Smooth muscle cell (in vitro differentiated cells): ENCODE data around the gene SLC15A2. TPM values are rescaled to one million over a fixed set of nuclear protein-coding genes. Genes with fewer than 3 reads are reported as not detected.
"Not testable (repeated sequence)": the region's sequence is repeated elsewhere in the genome, so short reads cannot be mapped to it uniquely, and the experiment has no call there.

Experiments used
- DNase-seq: peaks from one replicate; lab custom pipeline; 2025; ENCODE audit not compliant: unreplicated experiment; lab: John Stamatoyannopoulos, UW
- H2AFZ ChIP-seq: fragments of 200-600 bp; sonication (generic); 2 replicates; pipeline ENCODE4 v1.6.0; 2016; ENCODE audit warnings: antibody characterized with exemption, low read depth, mild to moderate bottlenecking
- H3F3A ChIP-seq: fragments of 200-600 bp; sonication (generic); 2 replicates; pipeline ENCODE4 v1.6.0; 2017; ENCODE audit warnings: antibody characterized with exemption, low read depth
- H3K27ac ChIP-seq: fragments of 200-600 bp; sonication (generic); 2 replicates; pipeline ENCODE4 v1.5.1; 2016; ENCODE audit warnings: low read depth, mild to moderate bottlenecking
- H3K27me3 ChIP-seq: fragments of 200-600 bp; sonication (generic); 2 replicates; pipeline ENCODE4 v1.6.1; 2016; ENCODE audit warnings: low read depth, mild to moderate bottlenecking
- H3K36me3 ChIP-seq: fragments of 200-600 bp; sonication (generic); 2 replicates; pipeline ENCODE4 v1.5.1; 2016; ENCODE audit warnings: low read depth
- H3K4me1 ChIP-seq: fragments of 200-600 bp; sonication (generic); 2 replicates; pipeline ENCODE4 v1.5.1; 2016; ENCODE audit warnings: low read depth
- H3K4me2 ChIP-seq: fragments of 200-600 bp; sonication (generic); 2 replicates; pipeline ENCODE4 v1.6.0; 2016; ENCODE audit warnings: mild to moderate bottlenecking
- H3K4me3 ChIP-seq: fragments of 200-600 bp; sonication (generic); 2 replicates; pipeline ENCODE4 v1.5.1; 2016; ENCODE audit warnings: mild to moderate bottlenecking
- H3K79me2 ChIP-seq: fragments of 200-600 bp; sonication (generic); 2 replicates; pipeline ENCODE4 v1.6.0; 2016; ENCODE audit warnings: low read depth, mild to moderate bottlenecking
- H3K9ac ChIP-seq: fragments of 200-600 bp; sonication (generic); 2 replicates; pipeline ENCODE4 v1.6.0; 2016; ENCODE audit warnings: low read depth
- H3K9me3 ChIP-seq: fragments of 200-600 bp; sonication (generic); replicated peaks from 2 replicates; pipeline ENCODE4 v1.5.1; 2016; ENCODE audit warnings: low read depth
- H4K20me1 ChIP-seq: fragments of 200-600 bp; sonication (generic); 2 replicates; pipeline ENCODE4 v1.6.0; 2016; ENCODE audit warnings: low read depth
- WGBS: methylation state at CpG from one replicate; pipeline ENCODE4 v1.1.7; 2016; ENCODE audit warnings: low lambda C conversion rate; 5-methylcytosine and 5-hydroxymethylcytosine counted together
- polyA plus RNA-seq: library from polyadenylated mRNA; unstranded; fragments of >200 nt; fragmentation: Nextera tagmentation; extraction: Ambion mirVana; gene quantifications from 2 replicates; pipeline ENCODE4 v1.2.1, GENCODE V29; 2016
- total RNA-seq: library from RNA; depleted of rRNA; stranded (reverse); fragments of >200 nt; gene quantifications from 2 replicates; pipeline ENCODE4 v1.2.3, GENCODE V29; 2014
- TF ChIP-seq, protein P1 (sequence below): fragments of 200-600 bp; sonication (generic); IDR thresholded peaks from 2 replicates; pipeline ENCODE4 v1.5.1; 2017; ENCODE audit warnings: borderline replicate concordance, mild to moderate bottlenecking, antibody characterized with exemption; ENCODE audit not compliant: insufficient read depth, poor library complexity, severe bottlenecking

The SLC15A2 gene
- total RNA-seq, result 0.36 and 1.5 TPM in 2 replicates
- polyA plus RNA-seq, result 0.07 and 0.35 TPM in 2 replicates

GRCh38 chr3:121894301-121894990 is at the start of gene SLC15A2:
SLC15A2 (plus strand) TSS chr3:121894401; CDS start chr3:121894477, 76 bp downstream.
- WGBS, result 43% methylated on average over 3 of the region's 3 CpGs
- Histone ChIP-seq H3K79me2 (no peaks in the 10 kb centered on the region), H3F3A (no peaks in the 10 kb centered on the region), H3K4me1 (peaks cover 14% of the 10 kb centered on the region), H3K36me3 (no peaks in the 10 kb centered on the region), H4K20me1 (no peaks in the 10 kb centered on the region), H3K27ac (no peak within 1 kb of the TSS), H3K9ac (no peak within 1 kb of the TSS), H3K27me3 (no peaks in the 10 kb centered on the region), H3K9me3 (no peaks in the 10 kb centered on the region), H3K4me3 (no peak within 1 kb of the TSS), H2AFZ (no peak within 1 kb of the TSS), H3K4me2 (no peak within 1 kb of the TSS)
- no peak for DNase-seq
- TF ChIP-seq, protein P1, sequence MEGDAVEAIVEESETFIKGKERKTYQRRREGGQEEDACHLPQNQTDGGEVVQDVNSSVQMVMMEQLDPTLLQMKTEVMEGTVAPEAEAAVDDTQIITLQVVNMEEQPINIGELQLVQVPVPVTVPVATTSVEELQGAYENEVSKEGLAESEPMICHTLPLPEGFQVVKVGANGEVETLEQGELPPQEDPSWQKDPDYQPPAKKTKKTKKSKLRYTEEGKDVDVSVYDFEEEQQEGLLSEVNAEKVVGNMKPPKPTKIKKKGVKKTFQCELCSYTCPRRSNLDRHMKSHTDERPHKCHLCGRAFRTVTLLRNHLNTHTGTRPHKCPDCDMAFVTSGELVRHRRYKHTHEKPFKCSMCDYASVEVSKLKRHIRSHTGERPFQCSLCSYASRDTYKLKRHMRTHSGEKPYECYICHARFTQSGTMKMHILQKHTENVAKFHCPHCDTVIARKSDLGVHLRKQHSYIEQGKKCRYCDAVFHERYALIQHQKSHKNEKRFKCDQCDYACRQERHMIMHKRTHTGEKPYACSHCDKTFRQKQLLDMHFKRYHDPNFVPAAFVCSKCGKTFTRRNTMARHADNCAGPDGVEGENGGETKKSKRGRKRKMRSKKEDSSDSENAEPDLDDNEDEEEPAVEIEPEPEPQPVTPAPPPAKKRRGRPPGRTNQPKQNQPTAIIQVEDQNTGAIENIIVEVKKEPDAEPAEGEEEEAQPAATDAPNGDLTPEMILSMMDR, result no peak

DNA sequence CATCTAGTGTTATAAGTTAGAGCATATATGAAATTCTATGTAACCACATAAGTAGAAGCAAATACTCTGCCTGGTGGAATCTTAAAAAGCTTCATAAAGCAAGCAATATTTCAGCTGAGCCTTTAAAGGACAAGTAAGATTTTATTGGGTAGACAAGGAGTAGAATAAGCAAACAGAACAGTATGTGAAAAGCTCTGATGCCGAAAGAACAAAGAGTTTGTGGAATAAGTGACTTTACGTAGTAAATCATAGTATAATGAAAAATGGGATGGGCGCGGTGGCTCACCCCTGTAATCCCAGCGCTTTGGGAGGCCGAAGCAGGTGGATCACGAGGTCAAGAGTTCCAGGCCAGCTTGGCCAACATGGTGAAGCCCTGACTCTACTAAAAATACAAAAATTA is 49.3 kb upstream of the SLC15A2 start:
- no peak overlapping the region for H3K9ac ChIP-seq
- H3K27me3 ChIP-seq, result no peaks in the 10 kb centered on the region
- H3K9me3 ChIP-seq, result no peaks in the 10 kb centered on the region
- H3K4me3 ChIP-seq, result no peak overlapping the region
- no peak overlapping the region for H2AFZ ChIP-seq
- TF ChIP-seq, protein P1, result no peak
- DNase-seq, result no peak
- H4K20me1 ChIP-seq, result no peaks in the 10 kb centered on the region
- H3K27ac ChIP-seq, result no peak overlapping the region
- H3K36me3 ChIP-seq, result no peaks in the 10 kb centered on the region
- H3K4me2 ChIP-seq, result no peak overlapping the region
- no peaks in the 10 kb centered on the region for H3K4me1 ChIP-seq
- no peaks in the 10 kb centered on the region for H3K79me2 ChIP-seq
- no peaks in the 10 kb centered on the region for H3F3A ChIP-seq
- 95% methylated on average over 7 of the region's 7 CpGs for WGBS

GRCh38 chr3:121852256-121852655 is 41.9 kb upstream of the SLC15A2 start:
- Histone ChIP-seq H4K20me1 (no peaks in the 10 kb centered on the region), H3K79me2 (no peaks in the 10 kb centered on the region), H3K9me3 (no peaks in the 10 kb centered on the region), H3K36me3 (no peaks in the 10 kb centered on the region), H3K4me1 (no peaks in the 10 kb centered on the region), H3K9ac (no peak overlapping the region), H3K4me3 (no peak overlapping the region), H3K4me2 (no peak overlapping the region), H3K27ac (peak overlapping the region; percentile 29), H2AFZ (no peak overlapping the region), H3F3A (no peaks in the 10 kb centered on the region), H3K27me3 (no peaks in the 10 kb centered on the region)
- TF ChIP-seq, protein P1, result no peak
- WGBS, result 70% methylated on average over 2 of the region's 2 CpGs
- DNase-seq, result no peak

DNA sequence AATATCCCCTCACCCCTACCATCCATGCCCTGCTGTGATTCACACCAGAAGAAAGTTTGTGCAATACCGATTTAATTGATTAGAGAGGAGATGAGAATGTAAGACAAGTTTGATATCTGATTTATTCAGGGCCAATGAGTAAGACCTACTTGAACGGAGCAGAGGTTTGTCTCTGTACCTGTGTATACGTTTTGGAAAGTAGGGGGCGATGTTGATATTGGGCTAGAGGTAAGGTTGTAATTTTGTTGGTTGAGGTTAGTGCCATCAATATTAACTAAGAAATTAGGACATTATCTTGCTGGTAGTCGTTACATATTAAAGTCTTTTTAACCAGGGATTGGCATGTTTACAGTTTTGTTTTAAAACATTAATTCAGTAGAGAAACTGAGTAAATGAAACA is 38.6 kb upstream of the SLC15A2 start:
- no peak for DNase-seq
- 23% methylated on average over 5 of the region's 5 CpGs for WGBS
- H3K27ac ChIP-seq, result no peak overlapping the region

DNA sequence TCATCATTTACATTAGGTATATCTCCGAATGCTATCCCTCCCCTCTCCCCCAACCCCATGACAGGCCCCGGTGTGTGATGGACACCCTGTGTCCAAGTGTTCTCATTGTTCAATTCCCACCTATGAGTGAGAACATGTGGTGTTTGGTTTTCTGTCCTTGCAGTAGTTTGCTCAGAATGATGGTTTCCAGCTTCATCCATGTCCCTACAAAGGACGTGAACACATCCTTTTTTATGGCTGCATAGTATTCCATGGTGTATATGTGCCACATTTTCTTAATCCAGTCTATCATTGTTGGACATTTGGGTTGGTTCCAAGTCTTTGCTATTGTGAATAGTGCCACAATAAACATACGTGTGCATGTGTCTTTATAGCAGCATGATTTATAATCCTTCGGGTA is 36.4 kb upstream of the SLC15A2 start:
- H3K27me3 ChIP-seq, H3K36me3 ChIP-seq, H4K20me1 ChIP-seq, H3K4me1 ChIP-seq, H3F3A ChIP-seq, H2AFZ ChIP-seq, H3K4me2 ChIP-seq, H3K9me3 ChIP-seq, H3K27ac ChIP-seq, DNase-seq, H3K79me2 ChIP-seq, H3K9ac ChIP-seq, H3K4me3 ChIP-seq: not testable (repeated sequence)
- WGBS, result 86% methylated on average over 5 of the region's 5 CpGs

More for the DNA sequence above, 38.6 kb upstream of the SLC15A2 start:
- Histone ChIP-seq H3K4me3 (no peak overlapping the region), H3K36me3 (no peaks in the 10 kb centered on the region), H2AFZ (no peak overlapping the region), H3K9ac (no peak overlapping the region), H3K4me2 (no peak overlapping the region), H3K27me3 (no peaks in the 10 kb centered on the region), H3K4me1 (no peaks in the 10 kb centered on the region), H3K9me3 (no peaks in the 10 kb centered on the region), H3K79me2 (no peaks in the 10 kb centered on the region), H4K20me1 (no peaks in the 10 kb centered on the region), H3F3A (no peaks in the 10 kb centered on the region)
- TF ChIP-seq, protein P1, result peak; percentile 27
